A673 (cell line): Measurements from ENCODE around the gene EXOC6.

Experiments
- EZH2 ChIP-seq: fragments of 200-600 bp; sonication (generic); IDR thresholded peaks from 2 replicates; pipeline ENCODE4 v1.6.1; 2017; ENCODE audit warnings: borderline replicate concordance, low read depth, mild to moderate bottlenecking, mixed read lengths, antibody characterized with exemption, low read length; ENCODE audit not compliant: poor library complexity, severe bottlenecking
- TF ChIP-seq, protein P1 (sequence below): fragments of 300-800, 200-600 bp; sonication (generic); conservative IDR thresholded peaks from 2 replicates; pipeline ENCODE4 v1.5.1; 2017; ENCODE audit warnings: low read depth, mild to moderate bottlenecking, antibody characterized with exemption, low read length, moderate library complexity, mixed read lengths

DNA sequence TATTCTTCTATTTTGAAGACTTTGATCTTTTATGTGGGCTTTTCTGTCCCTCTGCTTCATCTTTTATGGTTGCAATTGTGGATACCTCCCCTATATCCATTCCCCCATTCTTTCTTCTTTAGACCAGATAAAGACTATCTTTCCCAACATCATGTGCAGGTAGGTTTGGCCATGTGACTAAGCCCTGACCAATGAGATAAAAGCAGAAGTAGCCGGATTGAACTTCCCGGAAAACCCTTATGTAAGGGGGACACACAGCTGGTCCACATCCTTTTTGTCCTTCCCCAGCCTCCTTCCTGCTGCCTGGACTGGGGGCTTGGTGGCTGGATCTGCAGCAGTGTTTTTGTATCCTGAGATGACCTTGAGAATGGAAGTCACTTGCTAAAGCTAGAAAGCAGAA, 33.5 kb upstream of the EXOC6 start:
- TF ChIP-seq, protein P1, sequence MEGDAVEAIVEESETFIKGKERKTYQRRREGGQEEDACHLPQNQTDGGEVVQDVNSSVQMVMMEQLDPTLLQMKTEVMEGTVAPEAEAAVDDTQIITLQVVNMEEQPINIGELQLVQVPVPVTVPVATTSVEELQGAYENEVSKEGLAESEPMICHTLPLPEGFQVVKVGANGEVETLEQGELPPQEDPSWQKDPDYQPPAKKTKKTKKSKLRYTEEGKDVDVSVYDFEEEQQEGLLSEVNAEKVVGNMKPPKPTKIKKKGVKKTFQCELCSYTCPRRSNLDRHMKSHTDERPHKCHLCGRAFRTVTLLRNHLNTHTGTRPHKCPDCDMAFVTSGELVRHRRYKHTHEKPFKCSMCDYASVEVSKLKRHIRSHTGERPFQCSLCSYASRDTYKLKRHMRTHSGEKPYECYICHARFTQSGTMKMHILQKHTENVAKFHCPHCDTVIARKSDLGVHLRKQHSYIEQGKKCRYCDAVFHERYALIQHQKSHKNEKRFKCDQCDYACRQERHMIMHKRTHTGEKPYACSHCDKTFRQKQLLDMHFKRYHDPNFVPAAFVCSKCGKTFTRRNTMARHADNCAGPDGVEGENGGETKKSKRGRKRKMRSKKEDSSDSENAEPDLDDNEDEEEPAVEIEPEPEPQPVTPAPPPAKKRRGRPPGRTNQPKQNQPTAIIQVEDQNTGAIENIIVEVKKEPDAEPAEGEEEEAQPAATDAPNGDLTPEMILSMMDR, result no peak
- TF ChIP-seq EZH2, result no peak
